SK-N-SH treated with all-trans-retinoic acid at 6 μM for 48 hours (cell line): Measurements from ENCODE around the gene KPNA1.

Experiments
- ATAC-seq: fragments of 200-7000 bp; cut with Tn5 transposase; 3 replicates; pipeline ENCODE4 v1.9.1; 2020; ENCODE audit warnings: mild to moderate bottlenecking, moderate library complexity
- BACH2 ChIP-seq: fragments of 250-450 bp; sonication (Bioruptor Pico); IDR thresholded peaks from 2 replicates; pipeline ENCODE4 v1.9.0; 2021; ENCODE audit warnings: mild to moderate bottlenecking, borderline replicate concordance
- CSDC2 ChIP-seq: fragments of 250-450 bp; sonication (Bioruptor Pico); IDR thresholded peaks from 2 replicates; pipeline ENCODE4 v1.5.0; 2020; ENCODE audit warnings: mild to moderate bottlenecking, moderate library complexity
- CSRNP3 ChIP-seq: fragments of 250-450 bp; sonication (Bioruptor Pico); IDR thresholded peaks from 2 replicates; pipeline ENCODE4 v1.5.1; 2021; ENCODE audit warnings: mild to moderate bottlenecking, moderate library complexity
- ESRRG ChIP-seq: fragments of 250-450 bp; sonication (Bioruptor Pico); IDR thresholded peaks from 2 replicates; pipeline ENCODE4 v1.6.1; 2021; ENCODE audit warnings: mild to moderate bottlenecking
- GLIS3 ChIP-seq: fragments of 250-450 bp; sonication (Bioruptor Pico); IDR thresholded peaks from 2 replicates; pipeline ENCODE4 v1.5.0; 2020; ENCODE audit warnings: mild to moderate bottlenecking, moderate library complexity
- ISL1 ChIP-seq: fragments of 250-450 bp; sonication (Bioruptor Pico); IDR thresholded peaks from 2 replicates; pipeline ENCODE4 v2.1.2; 2022; ENCODE audit warnings: mild to moderate bottlenecking, moderate library complexity
- POU6F1 ChIP-seq: fragments of 250-450 bp; sonication (Bioruptor Pico); IDR thresholded peaks from 2 replicates; pipeline ENCODE4 v1.8.0; 2021; ENCODE audit warnings: low read depth, mild to moderate bottlenecking, moderate library complexity, borderline replicate concordance
- PPARA ChIP-seq: fragments of 250-450 bp; sonication (Bioruptor Pico); IDR thresholded peaks from 2 replicates; pipeline ENCODE4 v1.5.0; 2020; ENCODE audit warnings: mild to moderate bottlenecking, borderline replicate concordance
- RARB ChIP-seq: fragments of 250-450 bp; sonication (Bioruptor Pico); IDR thresholded peaks from 2 replicates; pipeline ENCODE4 v1.8.0; 2021; ENCODE audit warnings: mild to moderate bottlenecking, moderate library complexity
- SNAI2 ChIP-seq: fragments of 250-450 bp; sonication (Bioruptor Pico); IDR thresholded peaks from 2 replicates; pipeline ENCODE4 v1.5.0; 2020; ENCODE audit warnings: mild to moderate bottlenecking, moderate library complexity
- TCF4 ChIP-seq: fragments of 250-450 bp; sonication (Bioruptor Pico); IDR thresholded peaks from 2 replicates; pipeline ENCODE4 v1.8.0; 2021; ENCODE audit warnings: mild to moderate bottlenecking, moderate library complexity, borderline replicate concordance
- TOX ChIP-seq: fragments of 250-450 bp; sonication (Bioruptor Pico); IDR thresholded peaks from 2 replicates; pipeline ENCODE4 v1.8.0; 2021; ENCODE audit warnings: mild to moderate bottlenecking, moderate library complexity, borderline replicate concordance
- TSHZ2 ChIP-seq: fragments of 250-450 bp; sonication (Bioruptor Pico); IDR thresholded peaks from 2 replicates; pipeline ENCODE4 v1.5.0; 2020; ENCODE audit warnings: mild to moderate bottlenecking, moderate library complexity
- ZFP3 ChIP-seq: fragments of 250-450 bp; sonication (Bioruptor Pico); IDR thresholded peaks from 2 replicates; pipeline ENCODE4 v1.5.0; 2020; ENCODE audit warnings: mild to moderate bottlenecking, moderate library complexity
- ZFP30 ChIP-seq: fragments of 450-650 bp; formaldehyde crosslinking; IDR thresholded peaks from 2 replicates; pipeline ENCODE4 v1.5.0; 2022; ENCODE audit warnings: mild to moderate bottlenecking, moderate library complexity
- ZNF565 ChIP-seq: fragments of 450-650 bp; formaldehyde crosslinking; conservative IDR thresholded peaks from 2 replicates; pipeline ENCODE4 v1.5.0; 2020; ENCODE audit warnings: low read depth, mild to moderate bottlenecking, moderate library complexity
- ZNF70 ChIP-seq: fragments of 450-650 bp; formaldehyde crosslinking; IDR thresholded peaks from 2 replicates; pipeline ENCODE4 v1.5.0; 2020; ENCODE audit warnings: mild to moderate bottlenecking, moderate library complexity
- ZNF8 ChIP-seq: fragments of 450-650 bp; formaldehyde crosslinking; IDR thresholded peaks from 2 replicates; pipeline ENCODE4 v1.5.0; 2020; ENCODE audit warnings: mild to moderate bottlenecking, moderate library complexity

KPNA1 gene

GRCh38 chr3:122405015-122405414 lies 109.7 kb downstream of the KPNA1 start:
- TF ChIP-seq TSHZ2 (no peak), ZNF565 (CRISPR knock-in tag) (no peak), POU6F1 (CRISPR knock-in tag) (no peak), GLIS3 (no peak), ZNF8 (CRISPR knock-in tag) (no peak), ZNF70 (CRISPR knock-in tag) (no peak), CSDC2 (CRISPR knock-in tag) (no peak), CSRNP3 (no peak), BACH2 (no peak), TCF4 (no peak), ESRRG (CRISPR knock-in tag) (no peak), RARB (no peak), ZFP3 (CRISPR knock-in tag) (no peak), TOX (CRISPR knock-in tag) (no peak), ISL1 (CRISPR knock-in tag) (no peak), SNAI2 (no peak)
- ATAC-seq, result no peak

- TF ChIP-seq ZFP3 (CRISPR knock-in tag) (no peak), ZNF70 (CRISPR knock-in tag) (no peak), POU6F1 (CRISPR knock-in tag) (no peak), ESRRG (CRISPR knock-in tag) (no peak), CSRNP3 (no peak), ISL1 (CRISPR knock-in tag) (no peak)
- ATAC-seq, result no peak; the same call in 1 of the 3 replicates
Measured at GRCh38 chr3:122403489-122403888, 111.2 kb downstream of the KPNA1 start.

- TF ChIP-seq ZFP30 (CRISPR knock-in tag) (no peak), RARB (no peak), ESRRG (CRISPR knock-in tag) (no peak), ISL1 (CRISPR knock-in tag) (no peak), TSHZ2 (no peak), ZNF70 (CRISPR knock-in tag) (no peak), ZNF8 (CRISPR knock-in tag) (no peak), TOX (CRISPR knock-in tag) (no peak), POU6F1 (CRISPR knock-in tag) (no peak), PPARA (CRISPR knock-in tag) (no peak), BACH2 (no peak), GLIS3 (no peak), SNAI2 (no peak), ZNF565 (CRISPR knock-in tag) (no peak), ZFP3 (CRISPR knock-in tag) (no peak), TCF4 (no peak)
- ATAC-seq, result no peak
Measured at GRCh38 chr3:122398920-122399319, 115.8 kb downstream of the KPNA1 start.
